ENCODE data around the gene EPB41L2.

- no peak for TF ChIP-seq CTCF (IDR thresholded peaks at IDR 0.05)
- TF ChIP-seq POLR2A (IDR thresholded peaks at IDR 0.05), result no peak
- TF ChIP-seq EP300 (IDR thresholded peaks at IDR 0.05), result no peak
Measured at GRCh38 chr6:131060311-131060710, 2.7 kb downstream of the EPB41L2 start.

Data from upper lobe of left lung (tissue), 4 donors.